ENCODE data around the gene EXO5. TPM values are rescaled to one million over a fixed set of nuclear protein-coding genes. Genes with fewer than 3 reads are reported as not detected.
"Not testable (repeated sequence)": the region's sequence is repeated elsewhere in the genome, so short reads cannot be mapped to it uniquely, and the experiment has no call there.

Gene EXO5
- polyA plus RNA-seq (2013, experiment 1 of 2; ENCODE audit: insufficient read length), result 8.4 TPM
- 9.1 TPM for polyA plus RNA-seq (2013, experiment 2 of 2; ENCODE audit: insufficient read length)

DNA sequence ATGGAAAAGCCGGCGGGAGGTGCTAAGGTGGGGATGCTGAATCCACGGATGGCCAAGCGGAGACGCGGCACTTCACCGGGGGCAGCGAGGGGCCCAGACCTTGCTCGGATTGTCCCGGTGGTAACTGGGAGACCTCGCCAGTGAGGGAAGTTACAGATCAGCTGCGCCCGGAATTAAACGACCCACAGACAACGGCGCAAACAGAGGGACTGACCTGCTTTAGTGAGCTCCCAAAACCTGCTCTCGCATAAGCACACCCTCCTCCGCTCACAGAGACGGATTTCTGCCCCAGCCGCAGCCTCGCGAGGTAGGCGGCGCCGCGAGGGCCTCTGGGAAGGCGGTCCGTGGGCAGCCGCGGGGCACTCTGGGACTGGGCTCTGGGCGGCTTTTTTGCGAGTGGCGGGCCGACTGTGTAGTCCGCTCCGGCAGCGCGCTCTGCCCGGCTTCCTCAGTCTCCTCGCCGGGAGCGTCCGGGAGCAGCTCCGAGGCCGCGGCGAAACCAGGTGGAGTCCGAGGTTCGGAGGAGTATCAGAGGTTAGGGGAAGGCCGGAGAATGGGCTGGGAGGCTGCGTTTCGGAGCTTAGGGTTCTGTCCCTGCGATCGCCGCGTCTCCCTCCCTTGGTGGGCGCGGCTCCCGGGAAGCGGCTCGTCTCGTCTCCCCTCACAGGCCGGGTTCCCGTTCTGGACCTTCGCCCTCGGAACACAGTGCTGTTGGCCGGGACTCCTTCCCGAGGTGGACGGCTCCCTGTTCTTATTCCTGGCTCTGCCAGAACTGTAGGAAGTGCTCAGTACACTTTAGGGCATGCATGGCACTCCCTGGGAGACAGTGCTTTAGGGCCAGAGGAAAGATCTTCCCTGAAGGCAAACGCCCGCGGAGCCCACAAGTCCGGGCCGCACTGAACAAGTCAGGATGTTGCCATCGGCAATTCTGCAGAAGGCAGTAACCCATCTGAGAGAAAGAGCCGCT lies at the start of gene EXO5:
Gene EXO5, plus strand, starts transcription at position 393 of the 967 bp plus-strand sequence. CDS start 5,778 bp downstream, outside the sequence.
- peak; percentile 81 for DNase-seq

DNA sequence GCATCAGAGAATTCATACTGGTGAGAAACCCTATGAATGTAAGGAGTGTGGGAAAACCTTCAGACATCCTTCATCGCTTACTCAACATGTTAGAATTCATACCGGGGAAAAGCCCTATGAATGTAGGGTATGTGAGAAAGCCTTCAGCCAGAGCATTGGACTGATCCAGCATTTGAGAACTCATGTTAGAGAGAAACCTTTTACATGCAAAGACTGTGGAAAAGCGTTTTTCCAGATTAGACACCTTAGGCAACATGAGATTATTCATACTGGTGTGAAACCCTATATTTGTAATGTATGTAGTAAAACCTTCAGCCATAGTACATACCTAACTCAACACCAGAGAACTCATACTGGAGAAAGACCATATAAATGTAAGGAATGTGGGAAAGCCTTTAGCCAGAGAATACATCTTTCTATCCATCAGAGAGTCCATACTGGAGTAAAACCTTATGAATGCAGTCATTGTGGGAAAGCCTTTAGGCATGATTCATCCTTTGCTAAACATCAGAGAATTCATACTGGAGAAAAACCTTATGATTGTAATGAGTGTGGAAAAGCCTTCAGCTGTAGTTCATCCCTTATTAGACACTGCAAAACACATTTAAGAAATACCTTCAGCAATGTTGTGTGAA lies 45.5 kb upstream of the EXO5 start:
- DNase-seq, result no peak

DNA sequence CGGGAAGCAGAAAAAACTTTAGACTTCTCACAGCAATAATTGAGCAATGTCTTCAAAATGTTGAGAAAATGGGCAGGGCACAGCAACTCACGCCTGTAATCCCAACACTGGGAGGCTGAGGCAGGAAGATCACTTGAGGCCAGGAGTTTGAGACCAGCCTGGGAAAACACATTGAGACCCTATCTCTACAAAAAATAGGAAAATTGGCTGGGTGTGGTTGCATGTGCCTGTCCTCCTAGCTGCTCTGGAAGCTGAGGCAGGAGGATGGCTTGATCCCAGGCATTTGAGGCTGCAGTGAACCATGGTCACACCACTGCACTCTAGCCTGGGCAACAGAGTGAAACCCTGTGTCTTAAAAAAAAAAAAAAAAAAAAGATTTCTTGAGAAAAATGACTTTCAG lies 39.2 kb upstream of the EXO5 start:
- DNase-seq, result no peak

- no peak for DNase-seq
Measured at GRCh38 chr1:40475268-40475667, 33.3 kb upstream of the EXO5 start.

DNA sequence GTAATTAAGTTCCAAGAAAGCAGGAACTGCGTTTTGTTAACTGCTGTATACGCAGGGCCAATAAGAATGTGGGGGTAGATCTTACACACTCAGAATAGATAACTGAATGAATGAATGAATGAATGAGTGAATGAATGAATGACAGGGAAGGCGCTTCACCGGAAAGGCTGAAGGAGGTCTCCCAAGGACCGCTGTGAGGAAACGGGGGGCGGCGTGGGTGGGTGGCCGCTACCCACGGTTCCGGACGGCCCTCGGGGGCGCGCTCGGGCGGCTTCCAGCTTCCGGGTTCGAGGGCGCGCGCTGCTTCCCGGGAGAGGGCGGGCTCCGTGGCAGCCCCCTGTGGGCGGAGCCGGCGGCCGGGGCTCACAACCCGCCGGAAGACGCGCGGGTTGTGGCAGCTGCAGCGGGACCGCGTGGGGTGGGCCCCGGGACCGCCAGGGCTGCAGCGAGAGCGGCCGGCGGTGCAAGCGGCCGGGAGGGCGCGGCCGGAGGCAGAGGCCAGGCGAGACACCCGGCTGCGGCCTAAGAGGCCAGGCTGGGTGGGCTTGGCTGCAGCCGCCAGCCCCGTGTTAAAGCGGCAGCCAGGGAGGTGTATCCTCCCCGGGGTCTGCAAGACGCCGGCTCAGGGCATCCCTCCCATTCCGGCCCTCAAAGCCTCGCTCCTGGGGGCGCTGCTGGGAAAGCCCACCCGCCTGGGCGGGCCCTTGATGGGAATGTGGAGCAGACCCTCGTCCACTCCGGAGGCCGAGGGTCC lies 31.5 kb upstream of the EXO5 start, which contains the start of gene ZFP69:
Gene ZFP69, plus strand, starts transcription at position 367 of the 754 bp plus-strand sequence. CDS start 2,072 bp downstream, outside the sequence.
- peak; percentile 78 for DNase-seq

DNA sequence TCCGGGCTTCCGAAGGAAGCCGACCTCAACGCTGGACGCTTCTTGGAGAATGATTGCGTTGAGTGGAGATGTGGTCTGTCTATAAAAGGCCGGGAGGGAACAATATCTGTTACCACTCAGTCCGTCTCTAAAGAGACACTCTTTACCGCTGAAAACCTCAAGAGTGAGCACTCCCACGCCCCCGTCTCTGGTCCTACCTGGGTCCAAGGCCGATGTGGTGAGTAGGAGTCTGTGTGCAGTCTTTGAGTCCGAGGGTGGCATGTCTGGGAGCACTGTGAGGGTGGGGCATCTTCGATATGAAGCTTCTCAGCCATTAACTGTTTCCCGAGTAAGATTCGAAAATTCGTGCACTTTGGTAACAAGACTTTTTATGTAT lies 30.9 kb upstream of the EXO5 start:
- DNase-seq, result peak; percentile 16

GRCh38 chr1:40478276-40478675 lies 30.3 kb upstream of the EXO5 start:
- DNase-seq, result no peak

DNA sequence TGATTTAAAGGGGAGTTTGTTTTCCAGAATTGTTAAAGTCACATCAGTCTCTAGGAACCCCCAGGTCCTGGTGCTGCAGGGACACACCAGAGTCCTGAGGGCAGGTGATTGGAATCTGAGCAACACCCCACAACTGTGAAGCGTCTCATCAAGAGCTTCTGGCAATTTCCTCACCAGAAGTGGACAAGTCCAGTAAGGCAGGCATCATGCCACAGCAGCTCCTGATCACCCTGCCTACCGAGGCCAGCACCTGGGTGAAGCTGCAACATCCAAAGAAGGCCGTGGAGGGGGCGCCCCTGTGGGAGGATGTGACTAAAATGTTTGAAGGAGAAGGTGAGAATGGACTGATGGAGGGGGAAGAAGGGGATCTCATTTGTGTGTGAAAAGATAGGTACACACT lies 29.4 kb upstream of the EXO5 start:
- no peak for DNase-seq

GRCh38 chr1:40495315-40495903 lies 13.2 kb upstream of the EXO5 start:
- DNase-seq, result no peak

GRCh38 chr1:40502651-40503050 lies 5.9 kb upstream of the EXO5 start:
- DNase-seq, result not testable (repeated sequence)

GRCh38 chr1:40507973-40508372 lies 594 bp upstream of the EXO5 start:
- no peak for DNase-seq

DNA sequence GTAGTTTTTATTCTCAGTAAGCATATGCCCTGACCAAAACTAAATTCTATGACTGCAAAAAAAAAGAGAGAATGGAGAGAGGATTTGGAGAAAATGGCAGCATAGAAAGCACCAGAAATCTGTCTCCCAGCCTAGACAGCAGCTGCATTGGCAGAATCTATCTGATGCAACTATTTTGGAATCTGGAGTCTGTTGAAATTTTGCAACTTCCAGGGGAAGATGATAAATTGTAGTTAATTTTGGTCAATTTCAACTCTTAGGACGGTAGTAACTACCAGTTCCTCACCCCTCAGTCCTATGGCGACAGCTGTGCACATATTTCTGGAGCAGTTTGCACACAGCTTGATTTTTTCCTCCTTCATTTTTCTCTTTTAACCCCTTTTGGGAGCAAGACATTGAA lies 10.9 kb downstream of the EXO5 start:
- DNase-seq, result no peak

GRCh38 chr1:40530735-40531380 lies 22.3 kb downstream of the EXO5 start:
- DNase-seq, result no peak

DNA sequence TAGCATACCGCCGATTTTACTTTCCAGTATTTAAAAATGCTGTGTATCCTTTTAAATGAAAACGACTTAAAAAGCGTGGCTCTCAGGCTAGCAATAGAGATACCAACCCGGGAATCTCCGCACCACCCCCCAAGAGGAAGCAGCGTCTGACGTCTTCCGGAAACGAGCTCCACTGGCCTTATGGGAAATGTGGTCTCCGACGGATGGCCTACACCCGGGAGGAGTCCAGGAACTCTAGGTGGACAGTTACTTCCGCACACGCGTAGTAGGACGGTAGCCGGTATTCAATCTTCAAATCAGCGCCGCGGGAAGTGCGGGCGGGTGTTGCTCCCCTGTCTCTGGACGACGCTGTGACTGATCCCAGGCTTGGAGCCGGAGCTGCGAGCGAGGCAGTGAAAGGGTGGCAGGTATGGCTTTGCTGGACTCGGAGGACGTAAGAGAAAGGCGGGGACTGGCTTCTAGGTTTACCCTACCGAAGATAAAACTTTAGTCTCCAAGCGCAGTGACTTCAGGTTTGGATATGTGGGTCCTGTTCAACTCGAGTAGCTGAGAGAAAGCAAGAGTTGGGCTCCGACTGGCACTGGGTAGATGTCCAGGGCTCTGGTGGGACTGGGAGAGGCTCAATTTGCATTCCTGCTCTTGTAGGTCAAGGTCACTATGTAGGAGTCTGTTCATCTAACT lies 23.0 kb downstream of the EXO5 start, which contains the start of gene ZNF684:
Gene ZNF684, plus strand, starts transcription at position 257 of the 681 bp plus-strand sequence. CDS start 1,530 bp downstream, outside the sequence.
- peak; percentile 95 for DNase-seq

GRCh38 chr1:40532062-40532389 lies 23.5 kb downstream of the EXO5 start:
- no peak for DNase-seq

- peak; percentile 50 for DNase-seq
Measured at GRCh38 chr1:40532844-40533424, 24.4 kb downstream of the EXO5 start.

GRCh38 chr1:40534589-40534988 lies 26.0 kb downstream of the EXO5 start:
- no peak for DNase-seq

DNA sequence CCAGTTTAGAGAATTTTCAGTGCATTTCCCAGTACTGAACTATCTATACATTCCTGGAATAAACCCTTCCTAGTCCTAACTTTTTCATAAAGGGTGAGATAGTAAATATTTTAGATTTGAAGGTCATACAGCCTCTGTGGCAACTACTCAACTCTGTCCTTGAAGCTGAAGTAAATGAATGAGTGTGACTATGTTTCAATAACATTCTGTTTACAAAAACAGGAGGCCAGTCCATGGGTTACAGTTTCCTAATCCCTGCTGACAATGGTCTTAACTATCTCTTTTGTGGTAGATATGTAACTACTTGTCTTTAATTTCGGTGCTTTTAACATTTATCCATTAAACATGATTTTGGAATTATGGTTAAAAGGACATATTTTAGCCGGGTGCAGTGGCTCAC lies 27.2 kb downstream of the EXO5 start:
- no peak for DNase-seq

- no peak for DNase-seq
Measured at GRCh38 chr1:40539338-40539737, 30.8 kb downstream of the EXO5 start.

DNA sequence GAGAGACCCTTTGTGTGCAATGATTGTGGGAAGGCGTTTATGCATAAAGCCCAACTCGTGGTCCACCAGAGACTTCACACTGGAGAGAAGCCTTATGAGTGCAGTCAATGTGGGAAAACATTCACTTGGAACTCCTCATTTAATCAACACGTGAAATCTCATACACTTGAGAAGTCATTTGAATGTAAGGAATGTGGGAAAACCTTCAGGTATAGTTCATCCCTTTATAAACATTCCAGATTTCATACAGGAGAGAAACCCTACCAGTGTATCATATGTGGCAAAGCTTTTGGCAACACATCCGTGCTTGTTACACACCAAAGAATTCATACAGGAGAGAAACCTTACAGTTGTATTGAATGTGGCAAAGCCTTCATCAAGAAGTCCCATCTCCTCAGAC lies 38.4 kb downstream of the EXO5 start:
- DNase-seq, result no peak

GRCh38 chr1:40553017-40553416 lies 44.5 kb downstream of the EXO5 start:
- no peak for DNase-seq

Measured in fibroblast of skin of scalp (primary cell).